PC-9 (cell line): ENCODE data around the gene FAM98A. TPM values are rescaled to one million over a fixed set of nuclear protein-coding genes. Genes with fewer than 3 reads are reported as not detected.

Source experiments
- BruUV-seq: library from RNA; stranded (reverse); fragments of 400-500 nt; replicated peaks from 2 replicates; lab custom pipeline; 2021; lab: Mats Ljungman, UMichigan
- CTCF ChIA-PET: fragments of 300-600 bp; sonication (Branson Sonifier 250); formaldehyde crosslinking; loops from one replicate; lab custom pipeline; 2022; ENCODE audit warnings: antibody characterized with exemption; lab: Charles Lee
- POLR2A ChIA-PET: fragments of 300-600 bp; sonication (Branson Sonifier 250); formaldehyde crosslinking; loops from one replicate; lab custom pipeline; 2022; ENCODE audit warnings: antibody characterized with exemption; ENCODE audit not compliant: unreplicated experiment; lab: Charles Lee
- DNase-seq, 2 experiments: peaks; one replicate each; pipeline versions ENCODE4 v3.0.0 to v3.0.0-alpha.2; 2015 to 2022; ENCODE audit warnings: mixed read lengths in 1 of 2
- H2AFZ ChIP-seq: fragments of 200-600 bp; sonication (generic); 2 replicates; pipeline ENCODE4 v1.8.1; 2017; ENCODE audit warnings: antibody characterized with exemption
- H3F3A ChIP-seq: fragments of 200-600 bp; sonication (generic); 2 replicates; pipeline ENCODE4 v1.8.1; 2017; ENCODE audit warnings: antibody characterized with exemption, mild to moderate bottlenecking, low read depth; ENCODE audit not compliant: insufficient read depth
- H3K27ac ChIP-seq: fragments of 200-600 bp; sonication (generic); 2 replicates; pipeline ENCODE4 v1.6.1; 2016; ENCODE audit warnings: mixed run types
- H3K27me3 ChIP-seq: fragments of 200-600 bp; sonication (generic); 2 replicates; pipeline ENCODE4 v1.6.1; 2016; ENCODE audit warnings: low read depth, mixed run types; ENCODE audit not compliant: insufficient read depth
- H3K36me3 ChIP-seq: fragments of 200-600 bp; sonication (generic); 2 replicates; pipeline ENCODE4 v1.6.1; 2016; ENCODE audit warnings: low read depth, mixed run types
- H3K4me1 ChIP-seq: fragments of 200-600 bp; sonication (generic); replicated peaks from 2 replicates; pipeline ENCODE4 v1.6.1; 2016; ENCODE audit warnings: mixed run types; ENCODE audit not compliant: insufficient read depth
- H3K4me2 ChIP-seq: fragments of 200-600 bp; sonication (generic); 2 replicates; pipeline ENCODE4 v1.6.1; 2017; ENCODE audit warnings: mixed run types
- H3K4me3 ChIP-seq: fragments of 200-600 bp; sonication (generic); 2 replicates; pipeline ENCODE4 v1.6.1; 2016; ENCODE audit warnings: mixed run types
- H3K79me2 ChIP-seq: fragments of 200-600 bp; sonication (generic); 2 replicates; pipeline ENCODE4 v1.6.1; 2017; ENCODE audit warnings: low read depth, mixed run types
- H3K9me2 ChIP-seq: fragments of 200-600 bp; sonication (generic); 2 replicates; pipeline ENCODE4 v1.8.1; 2017; ENCODE audit warnings: mild to moderate bottlenecking; ENCODE audit not compliant: insufficient read depth
- H3K9me3 ChIP-seq: fragments of 200-600 bp; sonication (generic); 2 replicates; pipeline ENCODE4 v1.8.1; 2016; ENCODE audit warnings: low read depth; ENCODE audit not compliant: insufficient read depth
- H4K20me1 ChIP-seq: fragments of 200-600 bp; sonication (generic); 2 replicates; pipeline ENCODE4 v1.8.1; 2017; ENCODE audit not compliant: insufficient read depth
- CTCF ChIP-seq: fragments of 200-600 bp; sonication (generic); conservative IDR thresholded peaks from 2 replicates; pipeline ENCODE4 v1.6.1; 2017; ENCODE audit warnings: mixed run types, antibody characterized with exemption, mild to moderate bottlenecking, moderate library complexity
- EZH2 ChIP-seq: fragments of 200-600 bp; sonication (generic); IDR thresholded peaks from 2 replicates; pipeline ENCODE4 v1.8.0; 2017; ENCODE audit warnings: antibody characterized with exemption, low read depth
- intact Hi-C: fragments of 100-400 bp; cut with micrococcal nuclease; formaldehyde crosslinking; loops from one replicate; pipeline ENCODE4 v1.10.0; 2022; ENCODE audit not compliant: unreplicated experiment
- total RNA-seq: library from RNA; stranded (reverse); gene quantifications from 2 replicates; pipeline ENCODE4 v1.2.3, GENCODE V29; 2021

The FAM98A gene
- total RNA-seq, 1 experiment from 2014 or later: 33.7 TPM

DNA sequence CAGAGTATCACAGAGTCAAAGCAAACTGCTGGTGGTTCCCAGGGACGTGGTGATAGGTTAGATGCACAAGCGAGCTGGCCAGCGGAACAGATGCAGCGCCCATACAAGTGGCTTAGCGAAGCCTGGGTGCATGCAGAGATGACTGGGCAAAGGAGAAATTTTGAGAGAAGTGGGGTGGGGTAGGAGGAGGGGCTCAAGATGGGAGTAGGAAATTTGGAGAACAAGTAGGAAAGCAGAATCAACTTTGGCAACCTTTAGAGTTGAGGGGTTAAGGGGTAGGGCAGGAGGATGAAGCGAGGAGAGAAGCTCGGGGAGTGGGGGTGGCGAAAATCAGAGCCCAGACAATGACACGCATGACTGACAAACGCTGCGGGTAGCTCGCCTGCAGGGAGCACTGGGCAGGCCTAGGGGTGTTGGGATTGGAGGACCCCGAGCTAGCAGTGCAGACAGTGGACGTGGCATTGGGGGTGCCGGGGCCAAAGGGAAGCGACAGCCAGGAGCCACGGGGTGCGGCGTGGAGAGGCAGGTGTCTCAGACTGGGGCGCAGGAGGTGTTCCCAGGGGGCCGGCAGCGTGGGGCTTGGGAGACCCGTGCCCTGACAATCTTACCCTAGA is 431 bp downstream of the FAM98A start:
- Histone ChIP-seq H3K4me3 (peak overlapping the region; percentile 76), H3K4me1 (peaks cover 16% of the 10 kb centered on the region), H3K9me2 (no peaks in the 10 kb centered on the region), H3K36me3 (peaks cover 13% of the 10 kb centered on the region), H3F3A (no peaks in the 10 kb centered on the region), H3K27me3 (no peaks in the 10 kb centered on the region), H3K9me3 (no peaks in the 10 kb centered on the region), H3K27ac (no peak overlapping the region), H3K4me2 (peak overlapping the region; percentile 96), H4K20me1 (peaks cover 3% of the 10 kb centered on the region; the same call in 1 of the 2 replicates), H3K79me2 (peaks cover 33% of the 10 kb centered on the region), H2AFZ (peak overlapping the region; percentile 94)
- ChIA-PET POLR2A (interaction anchor here (0.6 to 0.7 kb wide), 2 partner anchors 83 to 1747 kb away, joined by 4 to 6 read pairs; no protein-coding TSS in a partner anchor), CTCF (interaction anchor here (0.7 to 1.6 kb wide), 2 partner anchors 15 to 123 kb away, joined by 3 to 4 read pairs; no protein-coding TSS in a partner anchor)
- BruUV-seq: no TSS peak
- DNase-seq: peak; percentile 28 to 37
- no peak for TF ChIP-seq CTCF
- no peak for TF ChIP-seq EZH2
- intact Hi-C loops: no loop called here

GRCh38 chr2:33597026-33597425 is 2.1 kb downstream of the FAM98A start:
- Histone ChIP-seq H3F3A (no peaks in the 10 kb centered on the region), H3K4me2 (peak overlapping the region; percentile 96), H3K27me3 (no peaks in the 10 kb centered on the region), H3K9me3 (no peaks in the 10 kb centered on the region), H3K27ac (no peak overlapping the region), H3K9me2 (no peaks in the 10 kb centered on the region), H4K20me1 (peaks cover 3% of the 10 kb centered on the region; the same call in 1 of the 2 replicates), H3K79me2 (peaks cover 33% of the 10 kb centered on the region), H2AFZ (no peak overlapping the region), H3K4me1 (peaks cover 16% of the 10 kb centered on the region), H3K4me3 (no peak overlapping the region), H3K36me3 (peaks cover 16% of the 10 kb centered on the region)
- TF ChIP-seq EZH2 (no peak), CTCF (no peak)
- ChIA-PET POLR2A (no interaction called here), CTCF (no interaction called here)
- intact Hi-C loops: no loop called here
- BruUV-seq: no TSS peak
- peak in 1 of 2 experiments; percentile 25 for DNase-seq

DNA sequence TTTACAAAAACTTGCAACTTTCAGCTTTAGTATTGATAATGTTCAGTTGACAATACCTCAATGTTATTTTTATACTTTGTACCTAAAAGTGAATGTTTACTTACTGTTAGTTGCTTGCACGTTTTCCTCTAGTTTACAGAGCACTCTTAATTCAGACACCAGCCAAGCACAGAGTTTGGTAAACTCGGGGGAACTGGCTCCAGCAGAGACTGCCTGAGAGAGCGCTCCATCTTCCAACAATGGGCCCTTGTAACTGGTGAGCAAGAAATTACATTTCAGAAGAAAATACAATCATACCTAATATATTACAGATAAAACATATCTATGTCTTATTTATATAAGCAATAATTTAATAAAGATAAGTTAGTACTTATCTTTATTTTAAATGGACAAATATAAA is 3.7 kb downstream of the FAM98A start:
- Histone ChIP-seq H3K27ac (no peak overlapping the region), H2AFZ (no peak overlapping the region), H4K20me1 (peaks cover 9% of the 10 kb centered on the region; the same call in 1 of the 2 replicates), H3K4me2 (no peak overlapping the region), H3K79me2 (peaks cover 33% of the 10 kb centered on the region), H3K9me3 (no peaks in the 10 kb centered on the region), H3K9me2 (no peaks in the 10 kb centered on the region), H3F3A (no peaks in the 10 kb centered on the region), H3K36me3 (peaks cover 30% of the 10 kb centered on the region), H3K27me3 (no peaks in the 10 kb centered on the region), H3K4me1 (peaks cover 16% of the 10 kb centered on the region), H3K4me3 (no peak overlapping the region)
- DNase-seq: peak in 1 of 2 experiments; percentile 24
- no peak for TF ChIP-seq EZH2
- TF ChIP-seq CTCF: no peak
- intact Hi-C loops: no loop called here
- CTCF ChIA-PET: no interaction called here
- POLR2A ChIA-PET: no interaction called here
- no TSS peak for BruUV-seq
